Liver (tissue), 2 donors: Measurements from ENCODE around the gene PITPNM3.

Experiments
- ZBTB33 ChIP-seq: IDR thresholded peaks from 2 replicates; pipeline ENCODE4 v1.6.1; 2016; ENCODE audit warnings: antibody characterized with exemption
- TF ChIP-seq, protein P1 (sequence below): fragments of 150-350 bp; IDR thresholded peaks from 2 replicates; pipeline ENCODE4 v1.5.1; 2017; ENCODE audit warnings: improper control_type of control experiment, low read depth, low read length; ENCODE audit not compliant: missing input control
- donor health status: healthy.

DNA sequence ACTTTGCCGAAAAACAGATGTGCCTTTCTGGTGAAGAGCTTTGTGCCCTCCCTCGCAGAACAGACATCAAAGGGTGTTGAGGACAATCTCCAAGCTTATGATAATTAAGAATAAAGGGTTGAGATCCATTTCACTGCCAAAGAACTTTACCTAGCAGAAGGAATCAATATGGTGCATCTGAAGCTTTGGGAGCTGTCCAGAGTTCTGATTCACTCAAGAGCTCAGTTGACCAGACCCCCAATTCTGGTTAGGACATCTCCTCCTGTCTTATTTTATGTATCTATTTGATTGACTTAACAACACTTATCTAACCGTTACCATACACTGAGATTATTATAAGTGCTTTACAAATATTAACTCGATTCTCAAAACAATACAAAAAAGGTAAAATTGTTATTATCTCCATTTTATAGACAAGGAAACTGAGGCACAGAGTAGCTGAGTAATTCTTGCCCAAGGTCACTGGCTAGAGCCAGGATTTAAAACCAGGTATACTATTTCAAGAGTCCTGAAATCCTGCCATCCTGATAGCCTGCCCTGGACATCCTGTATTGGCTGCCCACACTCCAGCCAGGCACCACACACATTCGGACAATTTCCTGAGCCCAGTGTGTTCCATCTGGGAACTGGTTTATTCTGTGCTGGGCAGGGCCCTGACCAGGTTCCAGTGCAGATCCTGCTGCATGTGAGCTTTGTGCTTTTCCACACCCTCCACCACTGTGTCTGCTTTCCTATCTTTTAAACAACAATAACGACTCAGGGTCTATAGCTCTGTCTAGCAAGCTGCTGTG lies 29.8 kb downstream of the PITPNM3 start:
- TF ChIP-seq ZBTB33, result no peak
- TF ChIP-seq, protein P1, sequence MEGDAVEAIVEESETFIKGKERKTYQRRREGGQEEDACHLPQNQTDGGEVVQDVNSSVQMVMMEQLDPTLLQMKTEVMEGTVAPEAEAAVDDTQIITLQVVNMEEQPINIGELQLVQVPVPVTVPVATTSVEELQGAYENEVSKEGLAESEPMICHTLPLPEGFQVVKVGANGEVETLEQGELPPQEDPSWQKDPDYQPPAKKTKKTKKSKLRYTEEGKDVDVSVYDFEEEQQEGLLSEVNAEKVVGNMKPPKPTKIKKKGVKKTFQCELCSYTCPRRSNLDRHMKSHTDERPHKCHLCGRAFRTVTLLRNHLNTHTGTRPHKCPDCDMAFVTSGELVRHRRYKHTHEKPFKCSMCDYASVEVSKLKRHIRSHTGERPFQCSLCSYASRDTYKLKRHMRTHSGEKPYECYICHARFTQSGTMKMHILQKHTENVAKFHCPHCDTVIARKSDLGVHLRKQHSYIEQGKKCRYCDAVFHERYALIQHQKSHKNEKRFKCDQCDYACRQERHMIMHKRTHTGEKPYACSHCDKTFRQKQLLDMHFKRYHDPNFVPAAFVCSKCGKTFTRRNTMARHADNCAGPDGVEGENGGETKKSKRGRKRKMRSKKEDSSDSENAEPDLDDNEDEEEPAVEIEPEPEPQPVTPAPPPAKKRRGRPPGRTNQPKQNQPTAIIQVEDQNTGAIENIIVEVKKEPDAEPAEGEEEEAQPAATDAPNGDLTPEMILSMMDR, result no peak
